Myocyte (in vitro differentiated cells): ENCODE data around the gene FLNC. TPM values are rescaled to one million over a fixed set of nuclear protein-coding genes. Genes with fewer than 3 reads are reported as not detected.

Source experiments
- DNase-seq: peaks from one replicate; pipeline ENCODE4 v3.0.0-alpha.2; 2012; ENCODE audit warnings: low read depth
- total RNA-seq: library from RNA; depleted of rRNA; stranded (reverse); fragments of >200 nt; gene quantifications from 2 replicates; pipeline ENCODE4 v1.2.3, GENCODE V29; 2014

The FLNC gene
- total RNA-seq, 1 donor from 2014 or later = 703 TPM

DNA sequence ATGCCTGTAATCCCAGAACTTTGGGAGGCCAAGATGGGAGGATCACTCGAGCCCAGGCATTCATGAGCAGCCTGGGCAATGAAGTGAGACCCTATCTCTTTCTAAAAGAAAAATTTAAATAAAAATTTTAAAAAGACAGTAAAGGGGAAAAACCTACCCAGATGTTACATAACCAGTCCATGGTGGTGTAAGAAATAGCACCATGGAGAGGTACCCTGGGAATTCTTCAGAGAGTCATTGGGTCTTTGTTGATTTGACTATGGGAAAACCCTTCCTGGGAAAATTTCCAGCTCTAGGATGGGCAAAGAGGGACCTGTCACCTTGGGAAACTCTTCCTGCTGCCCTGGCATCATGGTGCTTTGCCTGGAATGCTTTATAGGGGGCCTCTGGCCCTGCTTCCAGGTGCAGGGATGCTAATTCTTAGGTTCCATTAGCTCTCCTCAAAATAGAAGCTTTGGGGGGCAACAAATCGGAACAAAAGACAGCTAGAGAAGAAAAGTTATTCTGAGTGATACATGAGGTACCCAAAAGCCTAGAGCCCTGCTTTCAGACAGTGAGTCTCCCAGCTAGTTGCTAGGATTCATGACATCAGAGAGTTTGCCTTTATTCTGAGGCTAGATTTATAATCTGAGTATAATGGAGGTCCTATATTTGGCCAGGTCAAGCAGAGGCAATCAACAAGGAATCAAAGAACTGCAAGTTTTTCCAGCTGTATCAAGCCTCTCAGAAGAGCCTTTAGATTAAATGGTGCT, 28.4 kb upstream of the FLNC start:
- DNase-seq = no peak

DNA sequence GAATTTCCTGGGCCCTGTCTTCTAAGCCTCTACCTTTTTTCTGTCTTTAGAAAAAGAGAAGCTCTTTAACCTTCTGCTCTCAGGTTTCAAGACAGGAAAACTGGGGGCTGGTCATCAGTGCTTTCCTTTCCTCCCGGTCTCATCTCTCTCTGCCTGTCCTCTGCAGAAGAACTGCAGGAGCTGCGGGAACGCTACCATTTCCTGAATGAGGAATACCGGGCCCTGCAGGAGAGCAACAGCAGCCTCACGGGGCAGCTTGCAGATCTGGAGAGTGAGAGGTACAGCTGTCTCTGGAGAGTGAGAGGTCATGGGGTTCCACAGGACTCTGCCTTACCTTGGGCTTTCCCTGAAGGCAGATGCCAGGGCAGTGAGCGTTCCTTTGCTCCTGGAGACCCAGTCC, 25.7 kb upstream of the FLNC start:
- DNase-seq = no peak

DNA sequence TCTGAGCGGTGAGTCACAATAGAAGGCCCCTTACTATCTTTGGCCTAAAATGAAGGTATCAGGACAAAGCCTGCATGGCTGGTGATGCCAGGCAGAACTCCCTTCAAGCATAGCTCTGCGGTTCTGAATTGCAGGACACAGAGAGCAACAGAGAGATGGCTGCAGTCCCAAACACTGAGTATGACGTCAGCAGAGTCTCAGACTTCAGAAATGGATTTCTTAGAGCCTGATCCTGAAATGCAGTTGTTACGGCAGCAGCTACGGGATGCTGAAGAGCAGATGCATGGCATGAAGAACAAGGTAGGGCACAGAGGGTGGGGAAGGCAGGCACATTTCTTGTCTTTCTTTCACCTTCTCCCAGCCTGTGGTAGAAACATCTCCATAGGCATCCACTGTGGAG, 25.0 kb upstream of the FLNC start:
- no peak for DNase-seq

GRCh38 chr7:128807191-128807590, 23.0 kb upstream of the FLNC start:
- DNase-seq = no peak

- DNase-seq = peak; percentile 61
Observed at GRCh38 chr7:128809363-128809762, 20.8 kb upstream of the FLNC start.

DNA sequence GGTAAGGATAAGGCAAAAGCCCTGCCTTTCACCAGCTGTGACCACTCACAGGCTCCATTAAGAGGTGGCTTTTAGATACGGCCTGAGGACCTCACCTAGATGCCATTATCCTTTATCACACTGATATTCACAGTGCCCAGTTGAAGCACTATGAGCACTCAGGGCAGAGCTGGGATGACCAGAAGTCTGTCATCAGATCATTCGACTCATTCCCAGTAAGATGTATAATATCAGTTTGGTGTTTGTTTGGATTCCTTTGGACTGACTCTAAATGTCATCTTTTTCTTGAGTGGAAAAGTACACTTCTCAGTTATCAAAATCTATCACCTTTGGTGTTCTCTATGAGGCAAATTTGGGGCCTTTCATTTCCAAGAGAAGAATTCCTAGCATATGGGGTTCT, 19.7 kb upstream of the FLNC start:
- DNase-seq = no peak

DNA sequence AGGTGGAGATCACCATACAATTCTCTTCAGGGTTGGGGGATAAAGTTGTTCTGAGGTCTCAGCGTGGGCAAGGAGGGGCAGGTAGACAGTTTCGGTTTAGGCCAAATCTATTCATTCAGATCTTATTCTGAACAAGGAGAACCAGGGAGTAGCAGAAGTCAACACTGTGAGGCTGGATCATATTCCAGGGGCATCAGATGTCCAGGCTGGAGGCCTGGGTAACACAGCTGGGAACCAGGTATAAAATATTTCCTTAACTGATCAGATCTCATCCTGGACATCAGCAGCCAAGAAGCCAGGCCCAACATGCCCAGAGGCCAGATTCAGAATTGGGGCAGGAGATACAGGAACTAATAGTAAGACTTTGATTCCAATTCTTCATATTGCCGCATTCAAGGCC, 19.2 kb upstream of the FLNC start:
- DNase-seq = no peak

GRCh38 chr7:128811631-128812430, 18.4 kb upstream of the FLNC start:
- no peak for DNase-seq

GRCh38 chr7:128812514-128813168, 17.6 kb upstream of the FLNC start:
- DNase-seq = no peak

DNA sequence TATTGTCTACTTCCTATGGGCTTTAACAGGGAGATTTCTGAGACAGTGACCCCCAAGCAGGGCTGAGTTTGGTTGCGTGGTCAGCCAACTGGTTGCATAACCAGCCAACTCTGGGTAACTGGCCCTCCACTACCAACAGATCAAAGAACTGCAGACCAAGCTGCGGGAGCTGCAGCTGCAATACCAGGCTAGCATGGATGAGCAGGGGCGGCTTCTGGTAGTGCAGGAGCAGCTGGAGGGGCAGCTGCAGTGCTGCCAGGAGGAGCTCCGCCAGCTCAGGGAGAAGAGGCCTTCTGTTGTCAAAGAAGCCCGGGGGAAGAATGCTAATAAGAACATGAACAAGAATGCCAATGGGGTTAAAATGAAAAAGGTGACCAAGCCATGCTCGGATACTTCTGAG, 15.7 kb upstream of the FLNC start:
- DNase-seq = peak; percentile 88

DNA sequence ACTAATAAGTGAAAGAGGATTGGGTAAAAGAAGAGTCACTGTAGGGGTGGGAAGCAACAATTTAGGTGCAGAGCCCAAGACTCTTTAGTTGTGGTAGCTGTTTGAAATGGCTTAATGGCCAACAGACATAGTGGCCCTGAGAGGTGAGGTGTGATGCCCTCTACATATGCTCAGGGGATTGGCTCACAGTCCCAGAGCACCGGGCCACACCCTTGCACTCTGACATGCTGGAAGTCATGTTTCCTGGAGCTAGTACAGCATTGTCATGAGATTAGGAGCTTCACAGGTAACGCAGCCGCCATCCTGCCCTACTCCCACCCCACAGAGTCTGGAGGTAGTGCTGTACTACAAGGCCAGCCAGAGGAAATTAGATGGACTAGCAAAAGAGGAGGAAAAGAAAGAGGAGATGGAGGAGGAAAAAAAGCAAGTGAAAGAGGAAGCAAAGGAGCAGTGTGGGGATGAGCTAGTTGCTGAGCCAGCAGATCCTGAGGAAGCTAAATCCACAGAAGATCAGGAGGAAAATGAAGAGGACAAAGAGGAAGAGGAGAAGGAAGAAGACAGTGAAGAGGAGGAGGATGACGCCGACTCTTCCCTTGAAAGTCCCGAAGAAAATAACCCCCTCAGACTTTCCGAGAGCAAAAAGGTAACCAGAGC, 14.8 kb upstream of the FLNC start:
- no peak for DNase-seq

- DNase-seq = no peak
Observed at GRCh38 chr7:128818694-128819093, 11.5 kb upstream of the FLNC start.

- DNase-seq = no peak
Observed at GRCh38 chr7:128821724-128822123, 8.5 kb upstream of the FLNC start.

- no peak for DNase-seq
Observed at GRCh38 chr7:128826512-128826911, 3.7 kb upstream of the FLNC start.

GRCh38 chr7:128826916-128827247, 3.3 kb upstream of the FLNC start:
- DNase-seq = no peak

DNA sequence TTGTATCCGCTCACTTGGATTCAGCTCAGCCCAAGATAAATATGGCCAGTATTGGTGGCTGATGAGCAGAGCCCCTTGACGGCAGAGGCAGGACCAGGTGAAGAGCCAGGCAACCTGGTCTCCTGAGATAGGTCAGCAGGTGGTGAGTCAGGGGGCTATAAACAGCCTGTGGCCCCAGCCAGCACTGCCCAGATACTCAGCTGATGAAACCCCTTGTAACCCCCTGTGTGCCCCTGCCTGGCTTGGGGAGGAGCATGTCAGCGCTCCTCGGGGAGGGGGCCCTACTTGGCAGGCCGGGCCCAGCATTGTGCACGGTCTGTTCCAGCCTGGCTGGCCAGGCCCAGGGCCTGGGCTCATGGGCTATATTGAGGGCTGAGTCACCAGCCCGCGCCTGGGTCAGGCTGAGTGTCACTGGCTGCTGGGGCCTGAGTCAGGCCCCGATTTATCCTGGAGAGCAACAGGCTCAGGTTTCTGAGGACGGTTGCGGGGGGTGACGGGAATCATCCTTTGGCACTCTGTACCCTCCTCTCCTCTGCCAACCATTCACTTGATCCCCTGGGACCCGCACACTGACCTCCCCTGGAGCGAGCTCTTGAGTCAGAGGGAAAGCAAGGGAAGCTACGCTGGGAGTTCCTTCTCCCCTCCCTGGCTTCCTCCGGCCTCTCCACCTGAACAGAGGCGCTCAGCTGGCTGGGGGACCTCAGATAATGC, 2.8 kb upstream of the FLNC start:
- DNase-seq = peak; percentile 100

DNA sequence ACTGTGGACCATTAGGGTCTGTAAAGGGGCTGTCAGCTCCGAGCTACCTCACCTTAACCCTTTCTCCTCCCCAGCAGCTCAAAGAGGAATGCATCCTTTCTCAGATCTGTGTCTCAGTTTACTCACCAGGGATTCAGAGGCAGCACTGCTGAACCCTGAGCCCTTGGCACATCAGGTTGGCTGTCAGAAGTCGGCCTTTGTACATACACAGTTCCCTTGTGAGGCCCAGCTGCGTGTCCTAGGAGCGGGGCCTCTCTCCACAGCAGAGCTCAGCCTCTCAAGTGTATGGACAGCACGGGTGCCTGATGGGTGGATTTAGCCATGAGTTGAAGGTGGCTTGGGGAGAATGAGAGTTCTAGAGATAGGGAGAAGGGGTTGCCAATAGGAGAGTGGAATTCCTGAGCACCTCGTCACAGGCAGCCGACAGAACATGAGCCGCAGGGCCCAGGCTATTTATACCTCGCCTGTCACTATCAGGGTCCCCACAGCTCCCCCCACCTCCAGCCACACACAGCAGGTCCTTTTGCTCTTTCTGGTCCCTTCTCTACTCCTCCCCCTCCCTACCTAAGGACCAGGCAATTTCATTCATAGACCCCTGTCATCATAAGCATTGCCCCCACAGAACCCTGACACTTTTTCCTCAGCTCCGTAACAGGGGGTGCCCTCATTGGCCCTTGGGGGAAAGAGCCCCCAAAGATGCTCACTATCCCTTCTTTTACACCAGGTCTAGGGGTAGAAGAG, 2.1 kb upstream of the FLNC start:
- peak; percentile 95 for DNase-seq

GRCh38 chr7:128829391-128830166, 627 bp upstream of the FLNC start:
- peak; percentile 77 for DNase-seq

- DNase-seq = peak; percentile 95
Observed at GRCh38 chr7:128831178-128831993, 1.2 kb downstream of the FLNC start.
